NCI-H187 treated with DMSO at 0.1 percent for 48 hours (cell line): ENCODE data around the gene NTNG1.

Source experiments
- DNase-seq: peaks from one replicate; lab custom pipeline; 2025; lab: John Stamatoyannopoulos, UW

The NTNG1 gene

GRCh38 chr1:107413546-107413945 lies 272.7 kb downstream of the NTNG1 start:
- DNase-seq: no peak

GRCh38 chr1:107413951-107414350 lies 273.1 kb downstream of the NTNG1 start:
- DNase-seq: no peak

- DNase-seq: no peak
Observed at GRCh38 chr1:107414550-107414949, 273.7 kb downstream of the NTNG1 start.

DNA sequence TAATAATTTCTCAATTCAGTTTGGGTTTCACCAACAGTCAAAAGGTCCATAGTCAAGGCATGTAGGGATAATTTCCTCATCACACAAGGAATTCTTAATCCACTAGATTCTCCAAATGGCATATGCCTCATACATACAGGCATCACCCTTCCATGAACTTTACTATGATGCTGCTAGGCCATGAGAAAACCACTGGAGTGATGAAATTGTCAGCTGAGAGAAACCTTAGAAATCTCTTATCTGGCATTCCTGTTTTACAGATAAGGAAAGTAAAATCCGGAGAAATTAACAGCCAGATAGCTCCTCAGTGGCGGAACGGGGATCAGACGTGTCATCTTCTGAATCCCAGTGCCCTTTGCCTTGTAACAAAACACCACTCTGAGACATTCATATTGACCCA lies 274.4 kb downstream of the NTNG1 start:
- no peak for DNase-seq

- no peak for DNase-seq
Observed at GRCh38 chr1:107419003-107419402, 278.2 kb downstream of the NTNG1 start.

- DNase-seq: no peak
Observed at GRCh38 chr1:107422901-107423300, 282.1 kb downstream of the NTNG1 start.

DNA sequence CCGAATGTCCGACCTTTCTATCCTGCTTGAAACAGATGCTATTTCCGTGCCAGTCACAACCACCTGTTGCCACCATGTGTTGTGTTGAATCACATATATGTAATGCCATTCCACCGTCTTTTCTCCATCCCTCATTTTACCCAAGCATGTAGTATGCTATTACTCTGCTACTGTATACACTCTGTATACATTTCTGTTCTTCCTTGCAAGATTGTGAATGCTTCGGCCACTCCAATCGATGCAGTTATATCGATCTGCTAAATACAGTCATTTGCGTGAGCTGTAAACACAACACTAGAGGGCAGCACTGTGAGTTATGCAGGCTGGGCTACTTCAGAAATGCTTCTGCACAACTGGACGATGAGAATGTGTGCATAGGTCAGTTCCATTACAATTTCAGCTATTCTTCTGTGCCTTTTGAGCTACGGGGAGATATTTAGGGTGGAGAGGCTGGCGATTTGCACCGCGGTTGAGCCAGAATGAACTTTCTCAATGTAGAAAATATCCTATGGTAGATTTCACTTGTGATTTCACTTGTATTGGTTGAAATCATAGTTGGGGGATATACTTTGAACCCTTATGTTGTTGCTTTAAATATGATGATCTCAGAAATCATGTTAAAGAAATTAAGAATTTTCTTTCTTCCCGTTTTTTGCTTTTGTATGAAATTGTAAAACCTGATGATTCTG lies 289.8 kb downstream of the NTNG1 start:
- no peak for DNase-seq

DNA sequence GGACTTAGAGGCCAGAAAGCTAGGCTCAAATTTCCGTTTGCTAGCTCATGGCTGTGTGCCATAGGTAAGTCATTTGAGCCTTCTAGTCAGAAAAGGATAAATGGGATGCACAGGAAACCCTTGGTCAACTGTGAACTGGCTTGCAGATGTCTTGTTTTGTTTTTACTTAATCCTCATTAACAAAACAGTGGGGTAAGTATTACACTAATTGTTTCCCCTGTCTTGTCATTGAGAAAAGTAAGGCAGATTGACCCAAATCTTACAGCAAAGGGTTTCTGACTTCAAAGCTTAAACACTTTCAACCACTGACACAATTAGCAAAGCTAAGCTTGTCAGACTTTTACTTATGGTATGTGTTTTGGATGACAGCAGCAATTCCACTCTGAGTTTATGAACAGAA lies 291.3 kb downstream of the NTNG1 start:
- DNase-seq: no peak

GRCh38 chr1:107433068-107433467 lies 292.2 kb downstream of the NTNG1 start:
- DNase-seq: no peak

DNA sequence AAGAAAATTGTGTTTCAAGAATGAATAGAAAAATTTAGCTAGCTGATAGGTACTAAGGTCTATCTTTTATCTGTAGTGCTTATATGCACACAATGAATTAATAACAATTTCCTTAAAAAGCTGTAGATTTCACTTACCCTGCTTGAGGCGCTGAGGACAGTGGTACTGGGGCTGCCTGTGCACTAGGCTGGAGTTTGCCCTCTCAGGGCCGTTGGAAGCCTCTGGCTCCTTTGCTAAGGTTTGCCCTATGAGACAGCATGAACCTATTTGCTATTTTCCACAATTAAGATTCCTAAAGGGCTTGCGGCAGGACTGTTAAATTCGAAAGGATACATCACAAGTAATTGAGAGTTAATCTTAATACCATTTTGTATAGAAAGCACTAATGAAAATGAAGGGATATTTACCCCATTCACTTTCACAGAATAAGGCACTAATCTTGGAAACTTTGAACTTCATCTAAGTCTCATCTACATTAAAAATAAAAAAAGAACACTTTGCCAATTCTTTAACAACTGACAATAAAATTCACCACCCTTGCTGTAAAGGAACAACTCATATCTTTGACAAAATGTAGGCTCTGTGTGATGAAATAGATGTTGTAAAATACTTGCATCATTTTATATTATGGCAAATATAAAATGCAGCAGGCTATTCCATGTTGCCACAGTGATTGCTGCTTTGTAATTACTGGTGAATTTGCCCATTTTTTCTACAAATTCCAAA lies 293.0 kb downstream of the NTNG1 start:
- DNase-seq: no peak

- DNase-seq: no peak
Observed at GRCh38 chr1:107434361-107434693, 293.5 kb downstream of the NTNG1 start.

GRCh38 chr1:107436552-107437241 lies 295.9 kb downstream of the NTNG1 start:
- DNase-seq: no peak

- no peak for DNase-seq
Observed at GRCh38 chr1:107439567-107439966, 298.7 kb downstream of the NTNG1 start.

- DNase-seq: no peak
Observed at GRCh38 chr1:107442551-107442950, 301.7 kb downstream of the NTNG1 start.

DNA sequence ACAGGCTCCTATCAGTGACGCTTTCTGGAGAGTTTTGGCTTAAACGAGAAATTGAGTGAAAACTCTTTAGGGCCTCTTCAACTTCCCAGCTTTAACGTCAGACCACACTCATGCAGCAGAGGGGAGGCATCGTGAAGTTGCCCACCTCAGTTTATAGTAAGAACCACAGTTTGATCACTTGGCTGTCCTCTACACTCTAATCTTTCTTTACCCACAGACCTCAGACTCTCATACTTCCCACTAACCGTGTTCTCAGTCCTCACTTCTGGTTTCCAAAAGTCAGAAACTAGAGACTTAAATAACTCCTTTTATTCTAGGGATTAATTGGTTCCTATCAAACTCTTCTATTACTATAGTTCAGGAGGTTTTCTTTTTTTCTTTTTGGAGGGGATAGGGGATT lies 302.2 kb downstream of the NTNG1 start:
- no peak for DNase-seq

- no peak for DNase-seq
Observed at GRCh38 chr1:107443860-107444259, 303.0 kb downstream of the NTNG1 start.

GRCh38 chr1:107444302-107444701 lies 303.5 kb downstream of the NTNG1 start:
- DNase-seq: no peak

DNA sequence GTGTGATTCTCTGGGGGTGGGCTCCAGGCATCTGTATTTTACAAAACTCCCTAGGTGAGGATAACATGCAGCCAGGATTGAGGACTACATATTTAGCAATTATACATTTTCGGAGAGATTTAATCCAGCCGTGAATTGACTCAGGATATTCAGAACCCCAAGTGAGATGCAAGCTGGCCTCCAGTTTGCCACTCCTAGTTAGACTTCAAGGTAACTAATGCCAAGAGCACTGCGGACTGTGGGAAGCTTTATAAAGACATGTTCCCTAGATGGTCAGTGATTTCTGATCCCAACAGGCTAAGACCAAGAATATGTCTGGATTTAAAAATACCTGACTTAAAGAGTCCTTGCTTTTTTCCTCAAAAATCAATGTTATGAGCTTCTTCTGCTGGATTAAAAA lies 308.5 kb downstream of the NTNG1 start:
- no peak for DNase-seq

GRCh38 chr1:107450899-107451664 lies 310.2 kb downstream of the NTNG1 start:
- no peak for DNase-seq

DNA sequence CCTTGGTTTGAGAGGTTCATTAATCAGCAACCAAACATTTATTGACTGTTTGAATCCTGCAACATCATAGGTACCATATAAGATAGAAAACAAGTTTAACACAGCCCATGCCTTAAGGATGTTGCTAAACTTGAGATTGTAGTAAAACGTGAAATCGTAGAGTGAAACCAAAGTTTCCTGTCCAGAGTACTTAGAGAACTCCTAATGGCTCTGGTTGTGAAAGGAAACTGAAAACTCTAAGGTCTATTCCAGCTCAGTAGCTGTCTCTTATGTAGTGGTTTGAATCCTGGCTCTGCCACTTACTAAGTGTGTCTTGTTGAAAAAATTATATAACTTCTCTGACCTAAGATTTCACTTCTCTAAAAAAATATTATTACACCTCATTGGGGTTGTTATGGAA lies 310.9 kb downstream of the NTNG1 start:
- DNase-seq: no peak

GRCh38 chr1:107454791-107455190 lies 314.0 kb downstream of the NTNG1 start:
- no peak for DNase-seq

GRCh38 chr1:107457989-107458388 lies 317.1 kb downstream of the NTNG1 start:
- no peak for DNase-seq
